H1 (cell line): ENCODE data around the gene THYN1. TPM values are rescaled to one million over a fixed set of nuclear protein-coding genes. Genes with fewer than 3 reads are reported as not detected.

Experiments
- CTCF ChIA-PET: fragments of 300-600 bp; sonication (Branson Sonifier 250); formaldehyde crosslinking; loops from one replicate; lab custom pipeline; 2021; ENCODE audit not compliant: partially characterized antibody; lab: Charles Lee
- POLR2A ChIA-PET: fragments of 300-600 bp; sonication (Branson Sonifier 250); formaldehyde crosslinking; loops from one replicate; lab custom pipeline; 2021; ENCODE audit warnings: inconsistent platforms; ENCODE audit not compliant: partially characterized antibody; lab: Charles Lee
- DNase-seq, 2 experiments: peaks; one replicate each; pipeline versions ENCODE4 v3.0.0 to v3.0.0-alpha.2; 2010 to 2022; ENCODE audit warnings: low spot score in 2 of 2, low read depth in 1 of 2, mixed read lengths in 1 of 2
- FAIRE-seq: peaks from 2 replicates; lab custom pipeline; 2011; peaks lifted over from hg19 to GRCh38; lab: Jason Lieb, UNC
- H2AFZ ChIP-seq: 2 replicates; pipeline ENCODE4 v1.8.1; 2012; ENCODE audit warnings: low read length, inconsistent platforms
- H2AK5ac ChIP-seq: 2 replicates; pipeline ENCODE4 v1.6.1; 2013; ENCODE audit warnings: low read depth, low read length
- H2BK120ac ChIP-seq: replicated peaks from 2 replicates; pipeline ENCODE3; 2013; ENCODE audit warnings: low read depth, low read length, inconsistent platforms
- H2BK12ac ChIP-seq: 2 replicates; pipeline ENCODE4 v1.6.1; 2013; ENCODE audit warnings: low read depth, low read length
- H2BK15ac ChIP-seq: 2 replicates; pipeline ENCODE4 v1.6.1; 2013; ENCODE audit warnings: low read length
- H2BK20ac ChIP-seq: 2 replicates; pipeline ENCODE4 v1.6.1; 2013; ENCODE audit warnings: low read length
- H2BK5ac ChIP-seq: 2 replicates; pipeline ENCODE4 v1.6.1; 2013; ENCODE audit warnings: low read depth, low read length
- H3K14ac ChIP-seq: 2 replicates; pipeline ENCODE4 v1.6.1; 2013; ENCODE audit warnings: inconsistent platforms; ENCODE audit not compliant: insufficient read length
- H3K18ac ChIP-seq: 2 replicates; pipeline ENCODE4 v1.6.1; 2013; ENCODE audit warnings: low read length; ENCODE audit errors: extremely low read depth
- H3K23ac ChIP-seq: 2 replicates; pipeline ENCODE4 v1.6.1; 2013; ENCODE audit warnings: inconsistent platforms; ENCODE audit not compliant: insufficient read length
- H3K23me2 ChIP-seq: 2 replicates; pipeline ENCODE4 v1.6.1; 2013; ENCODE audit warnings: low read depth, low read length
- H3K27ac ChIP-seq: 2 replicates; pipeline ENCODE4 v1.6.1; 2011; ENCODE audit warnings: low read depth, low read length, inconsistent platforms
- H3K27me3 ChIP-seq, 4 experiments: replicated peaks in 1 of 4; 1 replicate in 1 of 4; 2 replicates in 3 of 4; pipeline versions ENCODE4 v1.6.1 to v1.8.1; 2011 to 2013; ENCODE audit warnings: low read length in 3 of 4, mild to moderate bottlenecking in 3 of 4, inconsistent platforms in 2 of 4, mixed read lengths in 2 of 4, moderate library complexity in 1 of 4; ENCODE audit not compliant: control insufficient read depth in 3 of 4, insufficient read depth in 3 of 4; ENCODE audit errors: extremely low read depth in 1 of 4
- H3K36me3 ChIP-seq, 4 experiments: 2 replicates each; pipeline versions ENCODE4 v1.6.1 to v1.8.1; 2011 to 2013; ENCODE audit warnings: mild to moderate bottlenecking in 4 of 4, low read length in 3 of 4, moderate library complexity in 2 of 4, control low read depth in 1 of 4, inconsistent platforms in 1 of 4; ENCODE audit not compliant: insufficient read depth in 4 of 4, control insufficient read depth in 2 of 4
- H3K4ac ChIP-seq: replicated peaks from 2 replicates; pipeline ENCODE3; 2013; ENCODE audit warnings: low read length, low read depth, mixed read lengths, inconsistent platforms; ENCODE audit not compliant: insufficient read length
- H3K4me1 ChIP-seq, 4 experiments: replicated peaks in 1 of 4; 1 replicate in 1 of 4; 2 replicates in 3 of 4; pipeline versions ENCODE4 v1.6.1 to v1.8.1; 2011 to 2013; ENCODE audit warnings: low read length in 3 of 4, inconsistent platforms in 2 of 4, mixed read lengths in 1 of 4; ENCODE audit not compliant: insufficient read depth in 4 of 4, control insufficient read depth in 3 of 4
- H3K4me2 ChIP-seq, 2 experiments: 2 replicates each; pipeline versions ENCODE4 v1.6.1 to v1.8.1; 2011 to 2013; ENCODE audit warnings: low read depth in 2 of 2, low read length in 2 of 2, control low read depth in 1 of 2, inconsistent platforms in 1 of 2, mild to moderate bottlenecking in 1 of 2; ENCODE audit not compliant: insufficient read depth in 1 of 2
- H3K4me3 ChIP-seq, 4 experiments: fragments of 200-600, 300-600 bp in 1 of 4; sonication (generic), shearing (Covaris generic), sonication (Bioruptor Twin) in 1 of 4; 2 replicates each; pipeline versions ENCODE4 v1.5.1 to v1.8.1; 2011 to 2016; ENCODE audit warnings: low read length in 4 of 4, low read depth in 3 of 4, control low read depth in 2 of 4, inconsistent platforms in 2 of 4, mild to moderate bottlenecking in 2 of 4, mixed read lengths in 1 of 4, moderate library complexity in 1 of 4; ENCODE audit not compliant: insufficient read depth in 2 of 4; ENCODE audit errors: extremely low read depth in 1 of 4
- H3K56ac ChIP-seq: replicated peaks from 2 replicates; pipeline ENCODE3; 2013; ENCODE audit warnings: low read depth, mild to moderate bottlenecking, mixed read lengths, low read length, inconsistent platforms; ENCODE audit not compliant: insufficient read length
- H3K79me1 ChIP-seq: 2 replicates; pipeline ENCODE4 v1.6.1; 2013; ENCODE audit warnings: low read depth, low read length, control low read depth
- H3K79me2 ChIP-seq, 2 experiments: 2 replicates each; pipeline versions ENCODE4 v1.6.1 to v1.8.1; 2012 to 2013; ENCODE audit warnings: low read length in 2 of 2, mild to moderate bottlenecking in 2 of 2, inconsistent platforms in 1 of 2; ENCODE audit not compliant: insufficient read depth in 2 of 2, control insufficient read depth in 1 of 2
- H3K9ac ChIP-seq, 4 experiments: replicated peaks in 1 of 4; 1 replicate in 1 of 4; 2 replicates in 3 of 4; pipeline versions ENCODE4 v1.6.1 to v1.8.1; 2011 to 2013; ENCODE audit warnings: low read depth in 3 of 4, low read length in 3 of 4, control low read depth in 2 of 4, mild to moderate bottlenecking in 2 of 4, moderate library complexity in 2 of 4, inconsistent platforms in 1 of 4; ENCODE audit errors: extremely low read depth in 1 of 4
- H3K9me3 ChIP-seq, 2 experiments: 2 replicates each; pipeline versions ENCODE4 v1.6.1 to v1.8.1; 2012 to 2013; ENCODE audit warnings: mild to moderate bottlenecking in 2 of 2, moderate library complexity in 2 of 2, control low read depth in 1 of 2, inconsistent platforms in 1 of 2, low read depth in 1 of 2, low read length in 1 of 2, mixed read lengths in 1 of 2; ENCODE audit not compliant: insufficient read depth in 2 of 2
- H4K20me1 ChIP-seq, 2 experiments: replicated peaks in 1 of 2; 2 replicates each; pipeline versions ENCODE3 to v1.8.1; 2011 to 2013; ENCODE audit warnings: inconsistent platforms in 2 of 2, low read length in 2 of 2, mild to moderate bottlenecking in 1 of 2; ENCODE audit not compliant: insufficient read depth in 2 of 2, control insufficient read depth in 1 of 2
- H4K5ac ChIP-seq: 2 replicates; pipeline ENCODE4 v1.6.1; 2013; ENCODE audit warnings: low read length, low read depth, mixed read lengths, inconsistent platforms; ENCODE audit not compliant: insufficient read length
- H4K8ac ChIP-seq: 2 replicates; pipeline ENCODE4 v1.8.0; 2013; ENCODE audit warnings: mild to moderate bottlenecking, moderate library complexity, low read length, inconsistent platforms; ENCODE audit not compliant: insufficient read depth; ENCODE audit errors: extremely low read depth
- H4K91ac ChIP-seq: replicated peaks from 2 replicates; pipeline ENCODE3; 2013; ENCODE audit warnings: low read length, mixed read lengths, inconsistent platforms; ENCODE audit not compliant: insufficient read length
- BCL11A ChIP-seq, 2 experiments: IDR thresholded peaks; one replicate each; pipeline ENCODE4 v1.6.1; 2011; ENCODE audit warnings: low read depth in 2 of 2, low read length in 2 of 2, mild to moderate bottlenecking in 2 of 2
- CBX8 ChIP-seq: fragments of 300-800, 300-1000 bp; sonication (generic); IDR thresholded peaks from 2 replicates; pipeline ENCODE4 v1.7.1; 2016; ENCODE audit warnings: low read depth, low read length, borderline replicate concordance
- CEBPB ChIP-seq: IDR thresholded peaks from 2 replicates; pipeline ENCODE4 v1.6.1; 2012; ENCODE audit warnings: low read depth, low read length
- E2F6 ChIP-seq: IDR thresholded peaks from 2 replicates; pipeline ENCODE4 v1.6.1; 2012; ENCODE audit warnings: inconsistent platforms
- GABPA ChIP-seq: IDR thresholded peaks from 2 replicates; pipeline ENCODE4 v1.6.1; 2011; ENCODE audit warnings: mild to moderate bottlenecking, low read length, moderate library complexity, borderline replicate concordance; ENCODE audit not compliant: insufficient read depth
- HDAC6 ChIP-seq: IDR thresholded peaks from one replicate; pipeline ENCODE4 v1.7.1; 2012; ENCODE audit warnings: low read depth, mild to moderate bottlenecking, inconsistent platforms, low read length, moderate library complexity
- JUND ChIP-seq: IDR thresholded peaks from 2 replicates; pipeline ENCODE4 v1.6.1; 2011; ENCODE audit warnings: mild to moderate bottlenecking, improper control_type of control experiment, low read length
- PHF8 ChIP-seq: fragments of 200-600 bp; sonication (generic); conservative IDR thresholded peaks from 2 replicates; pipeline ENCODE4 v1.7.1; 2012; ENCODE audit warnings: low read depth, mild to moderate bottlenecking, inconsistent platforms, low read length, moderate library complexity
- SAP30 ChIP-seq: fragments of 300-600 bp; sonication (generic); IDR thresholded peaks from 2 replicates; pipeline ENCODE4 v1.7.1; 2012; ENCODE audit warnings: low read length, moderate library complexity, mild to moderate bottlenecking, inconsistent platforms; ENCODE audit not compliant: insufficient read depth, insufficient replicate concordance
- SIN3A ChIP-seq, 2 experiments: IDR thresholded peaks in 1 of 2; conservative IDR thresholded peaks in 1 of 2; 2 replicates each; pipeline ENCODE4 v1.6.1; 2011 to 2012; ENCODE audit warnings: low read length in 2 of 2, improper control_type of control experiment in 1 of 2, low read depth in 1 of 2, mild to moderate bottlenecking in 1 of 2
- SP2 ChIP-seq: IDR thresholded peaks from 2 replicates; pipeline ENCODE4 v1.6.1; 2012; ENCODE audit warnings: mild to moderate bottlenecking, low read length, inconsistent platforms
- USF2 ChIP-seq: IDR thresholded peaks from 2 replicates; pipeline ENCODE4 v1.6.1; 2011; ENCODE audit warnings: low read length, improper control_type of control experiment
- whole genome bisulfite sequencing, 2 experiments: shearing (Covaris generic) in 1 of 2; methylation state at CpG; one replicate each; pipeline versions ENCODE4 v1.1.6 to v1.1.7; 2013 to 2015; ENCODE audit warnings: low lambda C conversion rate in 2 of 2, mixed read lengths in 2 of 2, inconsistent platforms in 1 of 2, low coverage in 1 of 2, missing lambda C conversion rate in 1 of 2; ENCODE audit not compliant: insufficient replicate concordance in 2 of 2, insufficient coverage in 1 of 2, insufficient read length in 1 of 2; ENCODE audit errors: extremely low coverage in 1 of 2, missing lambda C conversion rate in 1 of 2; 5-methylcytosine and 5-hydroxymethylcytosine counted together
- polyA plus RNA-seq, 7 experiments: library from polyadenylated mRNA; depleted of rRNA in 3 of 7; stranded (reverse) in 5 of 7; unstranded in 2 of 7; fragments of >200 nt in 5 of 7; fragments of 200-250 nt in 2 of 7; gene quantifications; 1 replicate in 5 of 7; 2 replicates in 1 of 7; 4 replicates in 1 of 7; pipeline versions ENCODE4 v1.2.1 to v1.2.3, GENCODE V29; 2011 to 2013; ENCODE audit warnings: missing spikeins in 2 of 7, mixed read lengths in 2 of 7
- total RNA-seq: library from RNA; stranded (reverse); fragmentation: NEBNext Ultra II Directional; extraction: Animal tissue kit (Norgen Biotek cat#: 25700); gene quantifications from 2 replicates; pipeline ENCODE4 v1.2.1, GENCODE V29; 2021

Gene THYN1
- total and polyA plus RNA-seq, 2 of the 8 experiments (the other 6 are each of a cell fraction or from before 2014, with no cell fraction given): 77.3 to 95.1 TPM

- H3K4ac ChIP-seq: no peak overlapping the region
- H3K36me3 ChIP-seq: peaks cover 7 to 36% (median 16%) of the 10 kb centered on the region in 4 experiments
- no peak overlapping the region for H2BK20ac ChIP-seq
- H3K79me2 ChIP-seq: peaks cover 0 to 43% of the 10 kb centered on the region in 2 experiments; a peak in 2 of 4 replicates
- H3K4me2 ChIP-seq: no peak overlapping the region
- H3K4me1 ChIP-seq: no peaks in the 10 kb centered on the region
- POLR2A ChIA-PET: interaction anchor here (1.0 kb wide), 1 partner anchor 22 kb away, joined by 3 read pairs; no protein-coding TSS in a partner anchor
- no peaks in the 10 kb centered on the region; the same call in 1 of the 2 replicates for H3K23me2 ChIP-seq
- peaks cover 0 to 2% of the 10 kb centered on the region in 2 experiments for H4K20me1 ChIP-seq
- no peak overlapping the region for H3K4me3 ChIP-seq
- CTCF ChIA-PET: no interaction called here
- no peak overlapping the region for H4K5ac ChIP-seq
- peaks cover 5% of the 10 kb centered on the region; the same call in 1 of the 2 replicates for H3K79me1 ChIP-seq
- H4K91ac ChIP-seq: no peak overlapping the region
- FAIRE-seq: no peak
- H3K9me3 ChIP-seq: no peaks in the 10 kb centered on the region
- no peak overlapping the region for H2AFZ ChIP-seq
- no peak overlapping the region for H3K27ac ChIP-seq
- no peak overlapping the region for H2AK5ac ChIP-seq
- no peak overlapping the region for H3K23ac ChIP-seq
- 92% methylated on average over 7 of the region's 7 CpGs; no CpG with 5 or more reads in 1 of the 2 experiments for WGBS, 2 experiments
- H2BK15ac ChIP-seq: no peak overlapping the region
- no peak overlapping the region for H2BK120ac ChIP-seq
- H3K18ac ChIP-seq: no peak overlapping the region
- no peak overlapping the region for H4K8ac ChIP-seq
- H3K27me3 ChIP-seq: no peaks in the 10 kb centered on the region
- H2BK5ac ChIP-seq: no peak overlapping the region
- no peak overlapping the region for H2BK12ac ChIP-seq
- H3K14ac ChIP-seq: no peak overlapping the region
- DNase-seq: no peak
- H3K9ac ChIP-seq: no peak overlapping the region
- H3K56ac ChIP-seq: no peak overlapping the region
- TF ChIP-seq PHF8: no peak
- no peak for TF ChIP-seq HDAC6
- TF ChIP-seq USF2: no peak
- TF ChIP-seq CEBPB: no peak
- TF ChIP-seq BCL11A (IDR thresholded peaks at IDR 0.05; ENCODE audit: low read depth in 2 of 2, low read length in 2 of 2): no peak
- TF ChIP-seq JUND: no peak
- TF ChIP-seq GABPA: no peak
- TF ChIP-seq SAP30: no peak
- TF ChIP-seq SIN3A (conservative IDR thresholded peaks at IDR 0.05 in 1 of 2, IDR thresholded peaks at IDR 0.05 in 1 of 2; ENCODE audit: low read depth in 1 of 2, low read length in 2 of 2): no peak
- TF ChIP-seq CBX8: no peak
- TF ChIP-seq SP2: no peak
- TF ChIP-seq E2F6: no peak
These were observed 37.3 kb downstream of the THYN1 start for GRCh38 chr11:134215836-134216235.
